Transverse colon (tissue), 4 donors: ENCODE measurements around the gene C10orf95.

Experiments
- CTCF ChIP-seq, 5 experiments: fragments of 200-600 bp in 3 of 5; fragments of 450-650 bp in 2 of 5; sonication (generic) in 3 of 5; IDR thresholded peaks; 1 replicate in 2 of 5; 2 replicates in 3 of 5; pipeline ENCODE4 v1.5.1; 2016 to 2017; ENCODE audit warnings: antibody characterized with exemption in 5 of 5, inconsistent platforms in 3 of 5, mild to moderate bottlenecking in 2 of 5, moderate library complexity in 1 of 5
- POLR2AphosphoS5 ChIP-seq, 3 donors: sonication (generic); formaldehyde crosslinking; IDR thresholded peaks; one replicate each; pipeline ENCODE4 v1.6.1; 2016; ENCODE audit warnings: antibody characterized with exemption in 3 of 3

- TF ChIP-seq CTCF (IDR thresholded peaks at IDR 0.05), result no peak
- TF ChIP-seq POLR2AphosphoS5 (IDR thresholded peaks at IDR 0.05), result no peak
Measured at GRCh38 chr10:102416283-102416682, 35.1 kb downstream of the C10orf95 start.
